Measurements from ENCODE around the gene SLBP. TPM values are rescaled to one million over a fixed set of nuclear protein-coding genes. Genes with fewer than 3 reads are reported as not detected.

The SLBP gene
- total RNA-seq, 1 experiment from 2014 or later: 73.4 TPM

GRCh38 chr4:1653776-1654175 lies 58.3 kb downstream of the SLBP start:
- no peaks in the 10 kb centered on the region for H3K9me3 ChIP-seq (ENCODE audit: control insufficient read depth, insufficient read depth, low read depth, low read length)
- H3K4me3 ChIP-seq (ENCODE audit: low read depth in 2 of 2, low read length in 2 of 2): no peak overlapping the region
- TF ChIP-seq POLR2AphosphoS5 (IDR thresholded peaks at IDR 0.05; ENCODE audit: low read depth, low read length): no peak
- no peak for DNase-seq (ENCODE audit: low read depth, low spot score)
- no peaks in the 10 kb centered on the region for H3K27me3 ChIP-seq (ENCODE audit: control insufficient read depth, insufficient read depth, low read length)
- BruUV-seq (replicated peaks): no TSS peak
- ATAC-seq: no peak
- intact Hi-C loops (cut with micrococcal nuclease; ENCODE audit: unreplicated experiment) (no loop called here), in situ Hi-C loops (cut with HindIII; ENCODE audit: low pct_unique_long_range_greater_than_20kb, low sequenced_read_pairs) (no loop called here)
- H3K36me3 ChIP-seq (ENCODE audit: control insufficient read depth, insufficient read depth, low read length): no peaks in the 10 kb centered on the region
- H3K27ac ChIP-seq (ENCODE audit: low read length): no peak overlapping the region
- ChIA-PET POLR2A (no interaction called here), CTCF (no interaction called here)
- H3K4me1 ChIP-seq (ENCODE audit: control insufficient read depth, insufficient read depth, low read length): no peaks in the 10 kb centered on the region

GRCh38 chr4:1652088-1652487 lies 60.0 kb downstream of the SLBP start:
- DNase-seq (ENCODE audit: low read depth, low spot score) (no peak), ATAC-seq (no peak)
- Histone ChIP-seq H3K4me1 (ENCODE audit: control insufficient read depth, insufficient read depth, low read length) (no peaks in the 10 kb centered on the region), H3K9me3 (ENCODE audit: control insufficient read depth, insufficient read depth, low read depth, low read length) (no peaks in the 10 kb centered on the region), H3K27ac (ENCODE audit: low read length) (no peak overlapping the region), H3K4me3 (ENCODE audit: low read depth in 2 of 2, low read length in 2 of 2) (no peak overlapping the region), H3K36me3 (ENCODE audit: control insufficient read depth, insufficient read depth, low read length) (no peaks in the 10 kb centered on the region), H3K27me3 (ENCODE audit: control insufficient read depth, insufficient read depth, low read length) (no peaks in the 10 kb centered on the region)
- in situ Hi-C loops (cut with HindIII; ENCODE audit: low pct_unique_long_range_greater_than_20kb, low sequenced_read_pairs) (no loop called here), intact Hi-C loops (cut with micrococcal nuclease; ENCODE audit: unreplicated experiment) (no loop called here)
- ChIA-PET POLR2A (no interaction called here), CTCF (no interaction called here)
- BruUV-seq (replicated peaks): no TSS peak
- TF ChIP-seq REST (IDR thresholded peaks at IDR 0.05; ENCODE audit: insufficient read depth in 1 of 2, low read depth in 2 of 2, low read length in 1 of 2): no peak
- TF ChIP-seq POLR2AphosphoS5 (IDR thresholded peaks at IDR 0.05; ENCODE audit: low read depth, low read length): no peak
- no peak for TF ChIP-seq TCF7L2 (IDR thresholded peaks at IDR 0.05; ENCODE audit: low read depth, low read length)
- TF ChIP-seq SIN3A (IDR thresholded peaks at IDR 0.05; ENCODE audit: borderline replicate concordance, insufficient read depth, low read depth, low read length): no peak
- TF ChIP-seq CTCF (IDR thresholded peaks at IDR 0.05): no peak

- H3K9me3 ChIP-seq (ENCODE audit: control insufficient read depth, insufficient read depth, low read depth, low read length): no peaks in the 10 kb centered on the region
- no peaks in the 10 kb centered on the region for H3K27me3 ChIP-seq (ENCODE audit: control insufficient read depth, insufficient read depth, low read length)
- no peaks in the 10 kb centered on the region for H3K36me3 ChIP-seq (ENCODE audit: control insufficient read depth, insufficient read depth, low read length)
- no peak overlapping the region for H3K27ac ChIP-seq (ENCODE audit: low read length)
- intact Hi-C loops (cut with micrococcal nuclease; ENCODE audit: unreplicated experiment): no loop called here
- TF ChIP-seq TCF7L2 (IDR thresholded peaks at IDR 0.05; ENCODE audit: low read depth, low read length): no peak
- TF ChIP-seq CTCF (IDR thresholded peaks at IDR 0.05): no peak
- no peak for TF ChIP-seq POLR2AphosphoS5 (IDR thresholded peaks at IDR 0.05; ENCODE audit: low read depth, low read length)
- no peak for TF ChIP-seq SIN3A (IDR thresholded peaks at IDR 0.05; ENCODE audit: borderline replicate concordance, insufficient read depth, low read depth, low read length)
- no peak for TF ChIP-seq REST (IDR thresholded peaks at IDR 0.05; ENCODE audit: insufficient read depth in 1 of 2, low read depth in 2 of 2, low read length in 1 of 2)
- no TSS peak for BruUV-seq (replicated peaks)
- in situ Hi-C loops (cut with HindIII; ENCODE audit: low pct_unique_long_range_greater_than_20kb, low sequenced_read_pairs): no loop called here
- no peak for ATAC-seq
- no peak for DNase-seq (ENCODE audit: low read depth, low spot score)
- ChIA-PET CTCF (no interaction called here), POLR2A (no interaction called here)
- H3K4me1 ChIP-seq (ENCODE audit: control insufficient read depth, insufficient read depth, low read length): no peaks in the 10 kb centered on the region
- H3K4me3 ChIP-seq (ENCODE audit: low read depth in 2 of 2, low read length in 2 of 2): no peak overlapping the region
Observed at GRCh38 chr4:1651609-1652008, 60.5 kb downstream of the SLBP start.
